ENCODE results near the gene ZC4H2. TPM values are rescaled to one million over a fixed set of nuclear protein-coding genes. Genes with fewer than 3 reads are reported as not detected.

Gene ZC4H2
- 1.0 and 4.1 TPM in 2 replicates for total RNA-seq

GRCh38 chrX:64975989-64976672 is at the start of gene ZC4H2:
TSS of gene ZC4H2 (minus strand) at chrX:64976450. CDS start at chrX:64976377, 73 bp downstream.

Other genes starting within 250 kb of the ZC4H2 start
- 0.07 TPM in 1 of 2 replicates, not detected in the other for gene ZC3H12B, start 58.4 kb upstream of the ZC4H2 start, total RNA-seq

Measured in nasal cavity respiratory epithelium epithelial cell of viscerocranial mucosa (primary cell).